Measurements from ENCODE around the gene CSF1R.

CSF1R gene

GRCh38 chr5:150022158-150022531 is 64.2 kb downstream of the CSF1R start:
- Histone ChIP-seq H3K9me3 (ENCODE audit: insufficient read depth, low read length) (no peaks in the 10 kb centered on the region), H4K20me1 (ENCODE audit: insufficient read depth, low read length) (no peaks in the 10 kb centered on the region), H3K36me3 (replicated peaks; ENCODE audit: low read depth, low read length) (peaks cover 38% of the 10 kb centered on the region), H3K27me3 (ENCODE audit: low read depth, low read length) (no peaks in the 10 kb centered on the region), H2AFZ (ENCODE audit: low read depth, low read length) (no peak overlapping the region), H3K4me2 (ENCODE audit: low read length) (no peak overlapping the region), H3K4me3 (ENCODE audit: low read length) (no peak overlapping the region), H3K27ac (ENCODE audit: low read length) (no peak overlapping the region), H3K4me1 (ENCODE audit: low read length) (no peaks in the 10 kb centered on the region), H3K9ac (ENCODE audit: low read length) (no peak overlapping the region), H3K79me2 (ENCODE audit: low read length) (no peaks in the 10 kb centered on the region)
- no peak for TF ChIP-seq EZH2phosphoT487 (IDR thresholded peaks at IDR 0.05; ENCODE audit: low read depth)
- TF ChIP-seq CTCF (IDR thresholded peaks at IDR 0.05; ENCODE audit: low read depth, low read length), result no peak

GRCh38 chr5:150021491-150022157 is 64.7 kb downstream of the CSF1R start:
- no peaks in the 10 kb centered on the region for H3K4me1 ChIP-seq (ENCODE audit: low read length)
- H3K4me2 ChIP-seq (ENCODE audit: low read length), result no peak overlapping the region
- no peaks in the 10 kb centered on the region for H3K79me2 ChIP-seq (ENCODE audit: low read length)
- no peak overlapping the region for H3K4me3 ChIP-seq (ENCODE audit: low read length)
- no peaks in the 10 kb centered on the region for H3K9me3 ChIP-seq (ENCODE audit: insufficient read depth, low read length)
- H3K36me3 ChIP-seq (replicated peaks; ENCODE audit: low read depth, low read length), result peaks cover 44% of the 10 kb centered on the region
- H2AFZ ChIP-seq (ENCODE audit: low read depth, low read length), result no peak overlapping the region
- no peak for TF ChIP-seq EZH2phosphoT487 (IDR thresholded peaks at IDR 0.05; ENCODE audit: low read depth)
- no peak for TF ChIP-seq CTCF (IDR thresholded peaks at IDR 0.05; ENCODE audit: low read depth, low read length)
- H3K9ac ChIP-seq (ENCODE audit: low read length), result no peak overlapping the region
- H3K27me3 ChIP-seq (ENCODE audit: low read depth, low read length), result no peaks in the 10 kb centered on the region
- H3K27ac ChIP-seq (ENCODE audit: low read length), result no peak overlapping the region
- H4K20me1 ChIP-seq (ENCODE audit: insufficient read depth, low read length), result no peaks in the 10 kb centered on the region

GRCh38 chr5:150020249-150020648 is 66.1 kb downstream of the CSF1R start:
- TF ChIP-seq CTCF (IDR thresholded peaks at IDR 0.05; ENCODE audit: low read depth, low read length) (no peak), EZH2phosphoT487 (IDR thresholded peaks at IDR 0.05; ENCODE audit: low read depth) (no peak)

GRCh38 chr5:150017226-150018005 is 68.9 kb downstream of the CSF1R start:
- Histone ChIP-seq H4K20me1 (ENCODE audit: insufficient read depth, low read length) (no peaks in the 10 kb centered on the region), H3K4me1 (ENCODE audit: low read length) (no peaks in the 10 kb centered on the region), H3K4me2 (ENCODE audit: low read length) (no peak overlapping the region), H3K27ac (ENCODE audit: low read length) (no peak overlapping the region), H2AFZ (ENCODE audit: low read depth, low read length) (no peak overlapping the region), H3K4me3 (ENCODE audit: low read length) (no peak overlapping the region), H3K9me3 (ENCODE audit: insufficient read depth, low read length) (no peaks in the 10 kb centered on the region), H3K79me2 (ENCODE audit: low read length) (0 out of 2 replicates have a peak, but pooled peaks cover 4% of the 10 kb centered on the region), H3K27me3 (ENCODE audit: low read depth, low read length) (no peaks in the 10 kb centered on the region), H3K36me3 (replicated peaks; ENCODE audit: low read depth, low read length) (peaks cover 73% of the 10 kb centered on the region), H3K9ac (ENCODE audit: low read length) (no peak overlapping the region)
- TF ChIP-seq CTCF (IDR thresholded peaks at IDR 0.05; ENCODE audit: low read depth, low read length), result no peak
- no peak for TF ChIP-seq EZH2phosphoT487 (IDR thresholded peaks at IDR 0.05; ENCODE audit: low read depth)

More at GRCh38 chr5:150020249-150020648, 66.1 kb downstream of the CSF1R start:
- H3K36me3 ChIP-seq (replicated peaks; ENCODE audit: low read depth, low read length), result peaks cover 57% of the 10 kb centered on the region
- no peaks in the 10 kb centered on the region for H3K4me1 ChIP-seq (ENCODE audit: low read length)
- H3K9ac ChIP-seq (ENCODE audit: low read length), result no peak overlapping the region
- H3K9me3 ChIP-seq (ENCODE audit: insufficient read depth, low read length), result no peaks in the 10 kb centered on the region
- no peaks in the 10 kb centered on the region for H3K27me3 ChIP-seq (ENCODE audit: low read depth, low read length)
- H3K79me2 ChIP-seq (ENCODE audit: low read length), result no peaks in the 10 kb centered on the region
- H3K27ac ChIP-seq (ENCODE audit: low read length), result no peak overlapping the region
- H2AFZ ChIP-seq (ENCODE audit: low read depth, low read length), result no peak overlapping the region
- H3K4me2 ChIP-seq (ENCODE audit: low read length), result no peak overlapping the region
- no peak overlapping the region for H3K4me3 ChIP-seq (ENCODE audit: low read length)
- H4K20me1 ChIP-seq (ENCODE audit: insufficient read depth, low read length), result no peaks in the 10 kb centered on the region
